Measurements from ENCODE around the gene MBNL1.

- TF ChIP-seq CTCF (IDR thresholded peaks at IDR 0.05; ENCODE audit: extremely low read depth in 1 of 2, insufficient read depth in 1 of 2, low read depth in 1 of 2, low read length in 2 of 2) (no peak), FOS (IDR thresholded peaks at IDR 0.05; ENCODE audit: borderline replicate concordance, insufficient read depth, low read length) (no peak)
Measured at GRCh38 chr3:152364237-152364636, 95.5 kb downstream of the MBNL1 start.
